Measurements from ENCODE around the gene MYH13. TPM values are rescaled to one million over a fixed set of nuclear protein-coding genes. Genes with fewer than 3 reads are reported as not detected.

The MYH13 gene
- total RNA-seq, 3 donors from 2014 or later (not counting 1 experiment from before 2014, with no cell fraction given) = not detected

GRCh38 chr17:10336393-10336792 is 36.4 kb downstream of the MYH13 start:
- no peaks in the 10 kb centered on the region for H3K4me1 Mint-ChIP-seq
- intact Hi-C loops (cut with micrococcal nuclease) = no loop called here
- Histone ChIP-seq H3K36me3 (ENCODE audit: control insufficient read depth, insufficient read depth, low read length) (no peaks in the 10 kb centered on the region), H3K27me3 (ENCODE audit: control insufficient read depth, insufficient read depth, low read length) (no peaks in the 10 kb centered on the region), H3K4me3 (ENCODE audit: low read length) (no peak overlapping the region), H3K4me1 (ENCODE audit: control insufficient read depth, insufficient read depth, low read length) (no peaks in the 10 kb centered on the region), H3K9me3 (ENCODE audit: control insufficient read depth, insufficient read depth, low read length) (no peaks in the 10 kb centered on the region), H3K27ac (ENCODE audit: low read length) (no peak overlapping the region)
- ATAC-seq (no peak), DNase-seq (no peak)
- TF ChIP-seq, protein P1, sequence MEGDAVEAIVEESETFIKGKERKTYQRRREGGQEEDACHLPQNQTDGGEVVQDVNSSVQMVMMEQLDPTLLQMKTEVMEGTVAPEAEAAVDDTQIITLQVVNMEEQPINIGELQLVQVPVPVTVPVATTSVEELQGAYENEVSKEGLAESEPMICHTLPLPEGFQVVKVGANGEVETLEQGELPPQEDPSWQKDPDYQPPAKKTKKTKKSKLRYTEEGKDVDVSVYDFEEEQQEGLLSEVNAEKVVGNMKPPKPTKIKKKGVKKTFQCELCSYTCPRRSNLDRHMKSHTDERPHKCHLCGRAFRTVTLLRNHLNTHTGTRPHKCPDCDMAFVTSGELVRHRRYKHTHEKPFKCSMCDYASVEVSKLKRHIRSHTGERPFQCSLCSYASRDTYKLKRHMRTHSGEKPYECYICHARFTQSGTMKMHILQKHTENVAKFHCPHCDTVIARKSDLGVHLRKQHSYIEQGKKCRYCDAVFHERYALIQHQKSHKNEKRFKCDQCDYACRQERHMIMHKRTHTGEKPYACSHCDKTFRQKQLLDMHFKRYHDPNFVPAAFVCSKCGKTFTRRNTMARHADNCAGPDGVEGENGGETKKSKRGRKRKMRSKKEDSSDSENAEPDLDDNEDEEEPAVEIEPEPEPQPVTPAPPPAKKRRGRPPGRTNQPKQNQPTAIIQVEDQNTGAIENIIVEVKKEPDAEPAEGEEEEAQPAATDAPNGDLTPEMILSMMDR (IDR thresholded peaks at IDR 0.05) = no peak
- no peak overlapping the region for H3K27ac Mint-ChIP-seq
- H3K27me3 Mint-ChIP-seq (ENCODE audit: low read depth in 2 of 2) = peaks cover 0 to 7% of the 10 kb centered on the region in 2 donors
- no peaks in the 10 kb centered on the region for H3K9me3 Mint-ChIP-seq
- no peak overlapping the region for H3K4me3 Mint-ChIP-seq
- H3K36me3 Mint-ChIP-seq = no peaks in the 10 kb centered on the region
- 83% methylated on average over 7 of the region's 7 CpGs for WGBS (ENCODE audit: insufficient coverage)

DNA sequence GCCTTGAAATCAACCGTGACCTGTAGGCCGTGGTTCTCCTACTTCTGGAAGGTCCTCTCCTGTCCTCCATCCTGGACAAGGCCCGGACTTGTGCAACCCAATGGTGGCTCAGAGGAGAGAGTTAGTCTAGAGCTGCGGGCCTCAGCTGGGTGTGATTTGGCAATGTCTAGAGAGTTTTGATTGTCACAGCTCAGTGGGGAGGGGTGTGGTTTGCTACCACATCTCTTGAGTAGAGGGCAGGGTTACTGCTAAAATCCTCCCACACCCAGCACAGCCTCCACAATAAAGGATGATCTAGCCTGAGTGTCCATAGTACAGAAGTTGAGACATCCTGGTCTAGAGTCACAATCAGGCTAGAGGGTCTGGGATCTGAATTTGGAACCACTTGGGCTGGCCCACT is 40.3 kb downstream of the MYH13 start:
- Mint-ChIP-seq H3K4me1 (peaks cover 0 to 4% of the 10 kb centered on the region in 2 donors), H3K27me3 (ENCODE audit: low read depth in 2 of 2) (peaks cover 16 to 17% of the 10 kb centered on the region in 2 donors), H3K9me3 (no peaks in the 10 kb centered on the region), H3K4me3 (no peak overlapping the region), H3K27ac (no peak overlapping the region), H3K36me3 (no peaks in the 10 kb centered on the region)
- Histone ChIP-seq H3K4me3 (ENCODE audit: low read length) (no peak overlapping the region), H3K36me3 (ENCODE audit: control insufficient read depth, insufficient read depth, low read length) (no peaks in the 10 kb centered on the region), H3K9me3 (ENCODE audit: control insufficient read depth, insufficient read depth, low read length) (no peaks in the 10 kb centered on the region), H3K4me1 (ENCODE audit: control insufficient read depth, insufficient read depth, low read length) (no peaks in the 10 kb centered on the region), H3K27ac (ENCODE audit: low read length) (no peak overlapping the region), H3K27me3 (ENCODE audit: control insufficient read depth, insufficient read depth, low read length) (no peaks in the 10 kb centered on the region)
- TF ChIP-seq, protein P1 (IDR thresholded peaks at IDR 0.05) = no peak
- ATAC-seq (no peak), DNase-seq (no peak)
- intact Hi-C loops (cut with micrococcal nuclease) = no loop called here
- WGBS (ENCODE audit: insufficient coverage) = 86% methylated on average over 4 of the region's 4 CpGs

DNA sequence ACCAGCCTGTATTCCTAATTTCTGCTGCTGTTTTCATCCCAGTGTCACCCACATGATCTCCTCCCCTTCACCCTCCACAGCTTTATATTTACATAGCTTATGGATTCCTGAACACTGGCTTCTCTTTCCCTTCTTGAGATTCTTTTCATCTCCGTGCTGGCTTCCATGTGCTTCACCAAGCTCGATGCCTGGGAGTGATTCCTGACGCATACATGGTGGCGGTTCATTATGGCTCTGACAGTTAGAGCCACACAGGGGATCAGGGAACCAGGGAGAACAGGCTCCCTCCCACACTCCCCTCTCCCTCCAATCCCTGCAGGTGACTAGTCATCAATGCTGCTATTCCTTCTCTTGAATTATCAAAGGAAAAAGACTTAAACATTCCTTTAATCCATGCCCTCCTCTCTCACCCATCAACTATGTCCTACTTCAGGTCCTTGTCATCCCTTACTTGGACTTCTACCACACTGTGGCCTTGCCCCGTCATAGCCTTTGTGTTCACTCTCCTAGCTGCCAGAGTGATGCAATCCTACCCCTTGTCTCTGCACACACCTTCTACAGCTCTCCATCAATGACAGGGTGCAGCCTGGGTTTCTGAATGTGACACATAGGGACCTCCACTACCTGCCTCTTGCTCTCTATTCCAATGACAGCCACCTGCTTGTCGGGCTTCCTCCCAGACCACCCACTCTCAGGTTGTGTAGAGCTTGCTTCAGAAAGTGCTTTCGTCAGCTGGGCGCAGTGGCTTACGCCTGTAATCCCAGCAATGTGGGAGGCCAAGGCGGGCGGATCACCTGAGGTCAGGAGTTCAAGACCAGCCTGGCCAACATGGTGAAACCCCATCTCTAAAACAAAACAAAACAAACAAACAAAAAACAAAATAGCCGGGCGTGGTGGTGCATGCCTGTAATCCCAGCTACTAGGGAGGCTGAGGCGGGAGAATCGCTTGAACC is 43.6 kb downstream of the MYH13 start:
- H3K4me3 ChIP-seq (ENCODE audit: low read length) = no peak overlapping the region
- no peaks in the 10 kb centered on the region for H3K36me3 ChIP-seq (ENCODE audit: control insufficient read depth, insufficient read depth, low read length)
- Mint-ChIP-seq H3K4me1 (peaks cover 0 to 5% of the 10 kb centered on the region in 2 donors), H3K9me3 (no peaks in the 10 kb centered on the region), H3K4me3 (no peak overlapping the region), H3K36me3 (no peaks in the 10 kb centered on the region), H3K27ac (no peak overlapping the region), H3K27me3 (ENCODE audit: low read depth in 2 of 2) (peaks cover 17% of the 10 kb centered on the region in 2 donors)
- TF ChIP-seq, protein P1 (IDR thresholded peaks at IDR 0.05) = no peak
- WGBS (ENCODE audit: insufficient coverage) = 85% methylated on average over 15 of the region's 15 CpGs
- H3K4me1 ChIP-seq (ENCODE audit: control insufficient read depth, insufficient read depth, low read length) = no peaks in the 10 kb centered on the region
- H3K27ac ChIP-seq (ENCODE audit: low read length) = no peak overlapping the region
- H3K27me3 ChIP-seq (ENCODE audit: control insufficient read depth, insufficient read depth, low read length) = no peaks in the 10 kb centered on the region
- no peak for ATAC-seq
- no peak for DNase-seq
- intact Hi-C loops (cut with micrococcal nuclease) = loop anchor here (10.0 kb wide), 1 partner anchor 286 kb away; no protein-coding TSS in a partner anchor
- H3K9me3 ChIP-seq (ENCODE audit: control insufficient read depth, insufficient read depth, low read length) = no peaks in the 10 kb centered on the region

All from natural killer cell (primary cell).